Type B pancreatic cell (in vitro differentiated cells): Measurements from ENCODE around the gene CHD5. TPM values are rescaled to one million over a fixed set of nuclear protein-coding genes. Genes with fewer than 3 reads are reported as not detected.

Experiments used
- DNase-seq: peaks from one replicate; pipeline ENCODE4 v3.0.0; 2021; ENCODE audit warnings: mixed read lengths; ENCODE audit not compliant: unreplicated experiment; ENCODE audit errors: extremely low spot score
- H3K27ac Mint-ChIP-seq: 2 replicates; pipeline ENCODE4 v1.8.0; 2021; ENCODE audit warnings: mild to moderate bottlenecking, mixed read lengths
- H3K27me3 Mint-ChIP-seq: 2 replicates; pipeline ENCODE4 v1.8.0; 2021; ENCODE audit warnings: mixed read lengths
- H3K36me3 Mint-ChIP-seq: 2 replicates; pipeline ENCODE4 v1.8.0; 2021; ENCODE audit warnings: mixed read lengths
- H3K4me1 Mint-ChIP-seq: one replicate; pipeline ENCODE4 v1.8.0; 2021; ENCODE audit warnings: mixed read lengths; ENCODE audit not compliant: unreplicated experiment
- H3K4me3 Mint-ChIP-seq: 2 replicates; pipeline ENCODE4 v1.8.0; 2021; ENCODE audit warnings: mild to moderate bottlenecking, mixed read lengths
- H3K9me3 Mint-ChIP-seq: 2 replicates; pipeline ENCODE4 v1.8.0; 2021; ENCODE audit warnings: mixed read lengths
- total RNA-seq: library from RNA; stranded (reverse); gene quantifications from 2 replicates; pipeline ENCODE4 v1.2.1, GENCODE V29; 2021; ENCODE audit warnings: low replicate concordance
- TF ChIP-seq, protein P1 (sequence below): fragments of 200-600 bp; sonication (generic); conservative IDR thresholded peaks from 2 replicates; pipeline ENCODE4 v1.5.0; 2021; ENCODE audit warnings: antibody characterized with exemption, mild to moderate bottlenecking

The CHD5 gene
- total RNA-seq, 1 donor from 2014 or later: 0.70 TPM

DNA sequence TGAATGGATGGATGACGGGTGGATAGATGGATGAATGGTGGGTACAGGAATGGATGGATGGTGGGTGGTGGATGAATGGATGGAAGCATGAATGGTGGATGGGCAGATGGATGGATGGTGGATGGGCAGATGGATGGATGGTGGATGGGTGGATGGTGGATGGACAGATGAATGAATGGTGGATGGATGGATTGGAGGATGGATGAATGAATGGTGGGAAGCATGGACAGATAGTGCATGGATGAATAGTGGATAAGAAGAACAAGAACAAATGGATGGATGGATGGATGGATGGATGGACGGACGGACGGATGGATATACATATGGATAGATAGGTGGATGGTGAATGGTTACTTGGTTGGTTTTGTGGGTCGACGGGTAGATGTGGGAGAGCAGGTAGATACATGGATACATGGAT lies 4.7 kb downstream of the CHD5 start:
- peaks cover 6% of the 10 kb centered on the region for H3K27me3 Mint-ChIP-seq
- no peak for DNase-seq
- H3K36me3 Mint-ChIP-seq: no peaks in the 10 kb centered on the region
- TF ChIP-seq, protein P1, sequence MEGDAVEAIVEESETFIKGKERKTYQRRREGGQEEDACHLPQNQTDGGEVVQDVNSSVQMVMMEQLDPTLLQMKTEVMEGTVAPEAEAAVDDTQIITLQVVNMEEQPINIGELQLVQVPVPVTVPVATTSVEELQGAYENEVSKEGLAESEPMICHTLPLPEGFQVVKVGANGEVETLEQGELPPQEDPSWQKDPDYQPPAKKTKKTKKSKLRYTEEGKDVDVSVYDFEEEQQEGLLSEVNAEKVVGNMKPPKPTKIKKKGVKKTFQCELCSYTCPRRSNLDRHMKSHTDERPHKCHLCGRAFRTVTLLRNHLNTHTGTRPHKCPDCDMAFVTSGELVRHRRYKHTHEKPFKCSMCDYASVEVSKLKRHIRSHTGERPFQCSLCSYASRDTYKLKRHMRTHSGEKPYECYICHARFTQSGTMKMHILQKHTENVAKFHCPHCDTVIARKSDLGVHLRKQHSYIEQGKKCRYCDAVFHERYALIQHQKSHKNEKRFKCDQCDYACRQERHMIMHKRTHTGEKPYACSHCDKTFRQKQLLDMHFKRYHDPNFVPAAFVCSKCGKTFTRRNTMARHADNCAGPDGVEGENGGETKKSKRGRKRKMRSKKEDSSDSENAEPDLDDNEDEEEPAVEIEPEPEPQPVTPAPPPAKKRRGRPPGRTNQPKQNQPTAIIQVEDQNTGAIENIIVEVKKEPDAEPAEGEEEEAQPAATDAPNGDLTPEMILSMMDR: no peak
- no peak overlapping the region for H3K27ac Mint-ChIP-seq
- no peaks in the 10 kb centered on the region for H3K9me3 Mint-ChIP-seq
- H3K4me3 Mint-ChIP-seq: no peak overlapping the region
- H3K4me1 Mint-ChIP-seq: no peaks in the 10 kb centered on the region

DNA sequence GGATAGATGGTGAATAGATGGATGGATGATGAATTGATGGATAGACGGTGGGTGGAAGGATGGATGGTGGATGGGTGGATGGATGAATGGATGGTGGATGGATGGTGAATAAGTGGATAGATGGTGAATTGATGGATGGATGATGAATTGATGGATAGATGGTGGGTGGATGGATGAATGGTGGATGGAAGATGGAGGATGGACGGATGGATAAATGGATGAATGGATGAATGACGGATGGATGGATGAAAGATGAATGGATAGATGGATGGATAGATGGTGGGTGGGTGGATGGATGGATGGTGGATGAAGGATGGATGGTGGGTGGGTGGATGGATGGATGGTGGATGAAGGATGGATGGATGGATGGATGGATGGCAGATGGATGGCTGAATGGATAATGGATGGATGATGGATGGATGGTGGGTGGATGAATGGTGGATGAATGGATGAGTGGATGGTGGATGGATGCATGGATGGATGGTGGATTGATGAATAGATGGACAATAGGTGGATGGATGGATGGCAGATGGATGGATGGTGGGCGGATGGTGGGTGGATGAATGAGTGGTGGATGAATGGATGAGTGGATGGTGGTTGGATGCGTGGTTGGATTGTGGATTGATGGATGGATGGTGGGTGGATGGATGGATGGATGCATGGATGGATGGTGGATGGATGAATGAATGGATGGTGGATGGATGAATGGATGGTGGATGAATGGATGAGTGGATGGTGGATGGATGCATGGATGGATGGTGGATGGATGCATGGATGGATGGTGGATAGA lies 5.3 kb downstream of the CHD5 start:
- no peaks in the 10 kb centered on the region for H3K4me1 Mint-ChIP-seq
- H3K36me3 Mint-ChIP-seq: no peaks in the 10 kb centered on the region
- H3K4me3 Mint-ChIP-seq: no peak overlapping the region
- peaks cover 6% of the 10 kb centered on the region for H3K27me3 Mint-ChIP-seq
- no peaks in the 10 kb centered on the region for H3K9me3 Mint-ChIP-seq
- TF ChIP-seq, protein P1: no peak
- H3K27ac Mint-ChIP-seq: no peak overlapping the region
- no peak for DNase-seq

GRCh38 chr1:6172549-6172948 lies 7.6 kb downstream of the CHD5 start:
- H3K36me3 Mint-ChIP-seq: no peaks in the 10 kb centered on the region
- H3K27ac Mint-ChIP-seq: no peak overlapping the region
- H3K27me3 Mint-ChIP-seq: peaks cover 23% of the 10 kb centered on the region
- no peaks in the 10 kb centered on the region for H3K9me3 Mint-ChIP-seq
- no peaks in the 10 kb centered on the region for H3K4me1 Mint-ChIP-seq
- no peak overlapping the region for H3K4me3 Mint-ChIP-seq
- DNase-seq: no peak
- TF ChIP-seq, protein P1: no peak

DNA sequence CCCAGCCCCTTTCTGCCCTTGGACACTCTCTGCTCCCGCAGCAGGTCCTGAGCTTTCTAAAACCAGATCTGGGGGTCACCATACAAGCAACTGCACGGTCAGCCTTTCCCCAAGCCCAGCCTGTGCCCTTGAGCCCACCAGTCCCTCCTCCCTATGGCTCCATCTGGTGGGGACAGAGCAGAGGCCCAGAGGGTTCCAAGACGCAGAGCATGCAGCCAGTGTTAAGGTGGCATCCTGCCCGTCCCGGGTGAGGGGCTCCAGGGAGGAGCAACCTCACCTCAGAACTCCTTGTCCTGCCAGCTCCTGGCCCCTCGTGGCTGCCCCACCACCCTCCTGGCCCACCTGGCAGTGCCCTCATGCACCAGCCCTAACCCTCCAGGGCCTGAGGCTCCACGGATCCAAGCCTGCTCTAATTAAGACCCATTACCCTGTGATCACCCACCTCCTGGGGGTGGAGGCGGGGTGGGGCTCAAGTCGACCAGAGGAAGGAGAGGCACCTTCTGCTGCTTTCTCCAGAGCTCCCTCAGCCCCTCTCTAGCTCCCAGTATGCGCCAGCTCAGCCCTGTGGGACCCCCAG lies 8.5 kb downstream of the CHD5 start:
- TF ChIP-seq, protein P1: peak; percentile 58
- Mint-ChIP-seq H3K27me3 (peaks cover 32% of the 10 kb centered on the region), H3K27ac (no peak overlapping the region), H3K4me3 (no peak overlapping the region), H3K36me3 (no peaks in the 10 kb centered on the region), H3K9me3 (no peaks in the 10 kb centered on the region), H3K4me1 (no peaks in the 10 kb centered on the region)
- DNase-seq: no peak

GRCh38 chr1:6170742-6171201 lies 9.3 kb downstream of the CHD5 start:
- H3K36me3 Mint-ChIP-seq: no peaks in the 10 kb centered on the region
- H3K4me3 Mint-ChIP-seq: no peak overlapping the region
- H3K9me3 Mint-ChIP-seq: no peaks in the 10 kb centered on the region
- no peaks in the 10 kb centered on the region for H3K4me1 Mint-ChIP-seq
- TF ChIP-seq, protein P1: no peak
- H3K27ac Mint-ChIP-seq: no peak overlapping the region
- no peak for DNase-seq
- H3K27me3 Mint-ChIP-seq: peaks cover 33% of the 10 kb centered on the region
